Neuronal stem cell (in vitro differentiated cells): ENCODE data around the gene DCLK2.

Source experiments
- DNase-seq: peaks from one replicate; pipeline ENCODE4 v3.0.0-alpha.2; 2013; ENCODE audit warnings: low spot score
- H2AFZ ChIP-seq: one replicate; pipeline ENCODE4 v1.6.1; 2013; ENCODE audit warnings: mild to moderate bottlenecking, low read length, inconsistent platforms
- H2AK5ac ChIP-seq: 2 replicates; pipeline ENCODE4 v1.6.1; 2013; ENCODE audit warnings: low read depth, mild to moderate bottlenecking, inconsistent platforms, low read length, moderate library complexity, mixed read lengths
- H2BK120ac ChIP-seq: 2 replicates; pipeline ENCODE4 v1.6.1; 2013; ENCODE audit warnings: low read depth, mild to moderate bottlenecking, inconsistent platforms, low read length, moderate library complexity, mixed read lengths
- H2BK12ac ChIP-seq: one replicate; pipeline ENCODE4 v1.6.1; 2013; ENCODE audit warnings: low read length, inconsistent platforms
- H2BK15ac ChIP-seq: 2 replicates; pipeline ENCODE4 v1.6.1; 2013; ENCODE audit warnings: mild to moderate bottlenecking, low read length, inconsistent platforms, mixed read lengths
- H2BK5ac ChIP-seq: one replicate; pipeline ENCODE4 v1.6.1; 2013; ENCODE audit warnings: inconsistent platforms, mild to moderate bottlenecking, low read length, moderate library complexity
- H3K14ac ChIP-seq: one replicate; pipeline ENCODE4 v1.6.1; 2013; ENCODE audit warnings: low read length, inconsistent platforms
- H3K18ac ChIP-seq: 2 replicates; pipeline ENCODE4 v1.6.1; 2013; ENCODE audit warnings: low read length, inconsistent platforms
- H3K23ac ChIP-seq: 2 replicates; pipeline ENCODE4 v1.6.1; 2013; ENCODE audit warnings: low read depth, mild to moderate bottlenecking, mixed read lengths, low read length, inconsistent platforms; ENCODE audit not compliant: poor library complexity
- H3K27ac ChIP-seq: replicated peaks from 3 replicates; pipeline ENCODE4 v1.5.1; 2013; ENCODE audit warnings: low read length, inconsistent platforms
- H3K27me3 ChIP-seq, 3 experiments: 2 replicates each; pipeline ENCODE4 v1.6.1; 2013; ENCODE audit warnings: low read length in 3 of 3, mild to moderate bottlenecking in 2 of 3, inconsistent platforms in 1 of 3, low read depth in 1 of 3, mixed read lengths in 1 of 3, moderate library complexity in 1 of 3; ENCODE audit not compliant: control insufficient read depth in 3 of 3, insufficient read depth in 3 of 3
- H3K36me3 ChIP-seq, 2 donors: replicated peaks in 1 of 2; 2 replicates each; pipeline ENCODE4 v1.6.1; 2013; ENCODE audit warnings: low read length in 2 of 2; ENCODE audit not compliant: control insufficient read depth in 2 of 2, insufficient read depth in 2 of 2
- H3K4ac ChIP-seq: 2 replicates; pipeline ENCODE4 v1.6.1; 2013; ENCODE audit warnings: inconsistent platforms, mild to moderate bottlenecking, low read length, moderate library complexity
- H3K4me1 ChIP-seq, 2 donors: 1 replicate in 1 of 2; 2 replicates in 1 of 2; pipeline ENCODE4 v1.6.1; 2013; ENCODE audit warnings: low read length in 2 of 2, low read depth in 1 of 2; ENCODE audit not compliant: control insufficient read depth in 2 of 2, insufficient read depth in 1 of 2
- H3K4me2 ChIP-seq: one replicate; pipeline ENCODE4 v1.6.1; 2013; ENCODE audit warnings: mild to moderate bottlenecking, low read length, inconsistent platforms; ENCODE audit not compliant: insufficient read depth, poor library complexity, severe bottlenecking
- H3K4me3 ChIP-seq, 2 donors: 2 replicates each; pipeline ENCODE4 v1.5.1; 2013; ENCODE audit warnings: low read length in 2 of 2, mild to moderate bottlenecking in 2 of 2, inconsistent platforms in 1 of 2, moderate library complexity in 1 of 2
- H3K79me1 ChIP-seq: one replicate; pipeline ENCODE4 v1.6.1; 2013; ENCODE audit warnings: low read depth, mild to moderate bottlenecking, inconsistent platforms, low read length, moderate library complexity
- H3K9ac ChIP-seq: one replicate; pipeline ENCODE4 v1.6.1; 2013; ENCODE audit warnings: mild to moderate bottlenecking, low read depth, low read length, inconsistent platforms; ENCODE audit not compliant: poor library complexity
- H3K9me3 ChIP-seq, 2 donors: replicated peaks in 1 of 2; 2 replicates each; pipeline versions ENCODE3 to v1.6.1; 2013; ENCODE audit warnings: low read length in 2 of 2, mild to moderate bottlenecking in 2 of 2, inconsistent platforms in 1 of 2, low read depth in 1 of 2, mixed read lengths in 1 of 2, moderate library complexity in 1 of 2; ENCODE audit not compliant: control insufficient read depth in 2 of 2, insufficient read depth in 1 of 2
- H4K8ac ChIP-seq: one replicate; pipeline ENCODE4 v1.6.1; 2013; ENCODE audit warnings: low read depth, mild to moderate bottlenecking, inconsistent platforms, low read length, moderate library complexity
- H4K91ac ChIP-seq: one replicate; pipeline ENCODE4 v1.6.1; 2013; ENCODE audit warnings: low read length, low read depth, mild to moderate bottlenecking, inconsistent platforms; ENCODE audit not compliant: poor library complexity
- WGBS, 2 donors: extraction: QIAGEN DNeasy Blood & Tissue Kit; methylation state at CpG; one replicate each; pipeline ENCODE4 v1.1.7; 2013; ENCODE audit warnings: missing lambda C conversion rate in 2 of 2, mixed read lengths in 1 of 2; ENCODE audit not compliant: insufficient read length in 2 of 2, insufficient replicate concordance in 1 of 2; ENCODE audit errors: extremely low coverage in 2 of 2; 5-methylcytosine and 5-hydroxymethylcytosine counted together

Gene DCLK2

DNA sequence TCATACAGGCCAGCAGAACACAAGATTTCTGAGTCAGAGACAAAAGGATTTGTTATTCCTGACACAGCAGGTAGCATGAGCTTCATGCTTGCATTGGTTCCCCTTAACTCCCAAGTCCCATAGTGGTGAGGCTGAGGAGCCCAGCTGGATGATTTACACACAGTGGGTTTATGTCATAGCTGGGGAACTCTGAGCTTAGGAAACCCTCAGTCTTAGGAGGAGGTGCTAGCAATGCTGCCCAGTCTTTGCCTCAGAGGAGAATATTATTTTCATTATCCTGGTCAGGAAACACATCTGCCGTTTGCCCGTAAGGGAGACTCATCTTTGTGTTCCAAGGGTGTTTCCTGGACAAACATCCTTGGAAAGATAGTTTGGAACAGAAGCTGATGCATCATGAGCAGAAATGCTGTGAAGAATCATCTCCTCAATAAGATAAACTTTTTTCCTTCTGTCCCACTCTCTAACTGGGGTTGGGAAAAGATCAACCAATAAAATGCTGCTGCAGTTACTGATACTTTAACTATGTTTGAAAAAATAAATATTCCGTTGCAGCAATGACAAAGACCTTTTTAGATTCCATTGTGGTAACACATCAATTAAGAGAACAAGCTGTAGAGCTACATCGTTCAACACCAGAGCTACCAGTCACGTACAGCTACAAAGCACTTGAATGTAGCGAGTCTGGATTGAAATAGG is 146.8 kb downstream of the DCLK2 start:
- no peak overlapping the region for H4K8ac ChIP-seq
- no peak overlapping the region for H2BK12ac ChIP-seq
- H3K4me1 ChIP-seq, result peaks cover 0 to 3% of the 10 kb centered on the region in 2 donors
- peaks cover 1 to 62% of the 10 kb centered on the region in 2 donors for H3K36me3 ChIP-seq
- no peak overlapping the region for H2BK5ac ChIP-seq
- no peak overlapping the region for H3K4me2 ChIP-seq
- H3K27ac ChIP-seq, result no peak overlapping the region
- H3K23ac ChIP-seq, result no peak overlapping the region
- no CpG with 5 or more reads among the region's 6 CpGs for WGBS, 2 donors
- H2AFZ ChIP-seq, result no peak overlapping the region
- H3K27me3 ChIP-seq, result no peaks in the 10 kb centered on the region
- H3K18ac ChIP-seq, result no peak overlapping the region
- H3K9me3 ChIP-seq, result no peaks in the 10 kb centered on the region
- H2BK120ac ChIP-seq, result no peak overlapping the region
- H3K9ac ChIP-seq, result no peak overlapping the region
- no peak overlapping the region for H2BK15ac ChIP-seq
- H4K91ac ChIP-seq, result no peak overlapping the region
- no peak overlapping the region for H3K4me3 ChIP-seq
- no peak overlapping the region for H3K4ac ChIP-seq
- H3K79me1 ChIP-seq, result no peaks in the 10 kb centered on the region
- no peak overlapping the region for H2AK5ac ChIP-seq
- no peak for DNase-seq
- no peak overlapping the region for H3K14ac ChIP-seq

DNA sequence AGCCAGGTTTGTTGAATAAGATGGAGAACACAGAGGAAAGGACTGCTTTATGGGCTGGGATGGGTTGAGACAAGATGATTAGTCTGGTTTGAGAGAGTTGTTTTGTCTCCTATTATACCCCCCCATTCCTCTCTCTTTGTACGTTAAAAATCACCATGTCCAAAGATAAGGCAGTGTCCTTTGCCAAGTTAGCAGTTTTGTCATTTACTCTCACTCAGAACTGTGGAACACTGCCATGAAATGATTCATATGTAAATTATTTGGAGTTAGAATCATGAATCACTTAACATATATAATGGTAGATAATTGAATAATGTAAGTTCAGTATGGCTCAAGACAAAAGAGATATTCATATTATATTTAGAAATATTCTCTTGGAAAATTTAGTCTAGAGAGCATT is 151.3 kb downstream of the DCLK2 start:
- no CpG with 5 or more reads among the region's 1 CpG for WGBS, 2 donors

DNA sequence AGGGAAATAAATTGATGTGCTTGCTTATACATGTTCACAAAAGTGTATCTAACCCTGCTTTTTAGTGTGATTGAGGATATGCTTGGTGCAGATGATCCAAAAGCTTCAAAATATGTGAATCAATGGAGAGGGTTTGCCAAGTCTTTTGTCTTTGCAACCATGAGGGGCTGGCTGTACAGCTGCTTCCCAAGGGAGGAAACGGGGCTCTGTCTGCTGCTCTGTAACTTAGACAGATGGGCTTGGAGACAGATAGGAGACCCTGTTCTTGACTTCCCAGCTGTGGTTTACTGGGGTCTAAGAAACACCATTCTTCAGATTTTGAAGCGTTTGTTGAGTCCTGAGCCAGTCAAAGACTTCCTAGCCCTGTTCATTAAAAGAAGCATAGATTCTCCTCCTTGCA is 152.3 kb downstream of the DCLK2 start:
- Histone ChIP-seq H3K23ac (no peak overlapping the region), H3K4me3 (no peak overlapping the region), H3K18ac (no peak overlapping the region), H3K36me3 (peaks cover 3 to 77% of the 10 kb centered on the region in 2 donors), H3K9ac (no peak overlapping the region), H3K4ac (no peak overlapping the region), H3K9me3 (no peaks in the 10 kb centered on the region), H2BK12ac (no peak overlapping the region), H3K14ac (no peak overlapping the region), H2BK5ac (no peak overlapping the region), H4K91ac (no peak overlapping the region), H3K4me2 (no peak overlapping the region), H3K4me1 (peaks cover 0 to 2% of the 10 kb centered on the region in 2 donors), H2AFZ (no peak overlapping the region), H2AK5ac (no peak overlapping the region), H2BK120ac (no peak overlapping the region), H3K79me1 (no peaks in the 10 kb centered on the region), H4K8ac (no peak overlapping the region), H3K27me3 (no peaks in the 10 kb centered on the region), H3K27ac (no peak overlapping the region), H2BK15ac (no peak overlapping the region)
- DNase-seq, result no peak
- no CpG with 5 or more reads among the region's 2 CpGs for WGBS, 2 donors

More for the DNA sequence above, 151.3 kb downstream of the DCLK2 start:
- Histone ChIP-seq H2BK5ac (no peak overlapping the region), H4K91ac (no peak overlapping the region), H3K4me2 (no peak overlapping the region), H2BK120ac (no peak overlapping the region), H3K27ac (no peak overlapping the region), H2BK15ac (no peak overlapping the region), H3K14ac (no peak overlapping the region), H4K8ac (no peak overlapping the region), H3K18ac (no peak overlapping the region), H3K4me3 (no peak overlapping the region), H3K9ac (no peak overlapping the region), H2AK5ac (no peak overlapping the region), H3K36me3 (peaks cover 3 to 77% of the 10 kb centered on the region in 2 donors), H3K27me3 (no peaks in the 10 kb centered on the region), H3K23ac (no peak overlapping the region), H3K4ac (no peak overlapping the region), H2BK12ac (no peak overlapping the region), H3K9me3 (no peaks in the 10 kb centered on the region), H3K4me1 (peaks cover 0 to 5% of the 10 kb centered on the region in 2 donors), H3K79me1 (no peaks in the 10 kb centered on the region), H2AFZ (no peak overlapping the region)
- no peak for DNase-seq

DNA sequence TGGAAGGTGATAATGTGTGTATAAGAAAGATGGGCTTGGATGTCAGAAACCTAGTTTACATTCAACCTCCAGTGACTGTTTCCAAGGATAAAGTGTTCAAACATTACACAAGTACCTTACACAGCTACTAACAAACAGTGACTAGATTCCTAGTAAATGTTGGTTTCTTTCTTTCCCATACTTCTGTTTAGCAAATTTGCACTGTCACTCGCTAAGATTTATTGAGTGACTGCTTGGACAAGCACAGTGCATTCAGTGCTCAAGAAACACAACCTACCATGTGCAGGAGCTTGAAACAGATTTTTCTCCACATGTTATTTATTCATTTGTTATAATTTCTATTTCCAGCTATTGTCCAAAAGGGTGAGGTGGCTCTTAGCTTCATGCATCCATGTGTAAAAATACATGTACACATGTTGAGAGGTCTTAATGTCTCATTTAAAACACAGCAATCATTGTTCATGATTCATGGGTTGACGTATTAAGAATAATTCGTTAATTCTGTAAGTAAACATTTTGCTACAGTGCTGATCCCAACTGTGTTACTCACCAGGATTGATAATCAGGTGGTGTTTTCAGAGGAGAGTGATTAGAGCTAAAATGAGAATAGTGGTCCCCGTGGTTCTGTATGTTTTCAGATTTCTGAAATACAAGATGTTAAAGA is 153.0 kb downstream of the DCLK2 start:
- no peaks in the 10 kb centered on the region for H3K79me1 ChIP-seq
- H3K4me3 ChIP-seq, result no peak overlapping the region
- no CpG with 5 or more reads among the region's 4 CpGs for WGBS, 2 donors
- H3K9me3 ChIP-seq, result no peaks in the 10 kb centered on the region
- no peak overlapping the region for H2BK120ac ChIP-seq
- no peak overlapping the region for H3K9ac ChIP-seq
- H2AFZ ChIP-seq, result no peak overlapping the region
- no peak overlapping the region for H2BK15ac ChIP-seq
- no peak overlapping the region for H2BK5ac ChIP-seq
- peaks cover 5 to 8% of the 10 kb centered on the region in 2 donors for H3K4me1 ChIP-seq
- H3K18ac ChIP-seq, result no peak overlapping the region
- no peaks in the 10 kb centered on the region for H3K27me3 ChIP-seq
- no peak overlapping the region for H4K91ac ChIP-seq
- no peak for DNase-seq
- no peak overlapping the region for H3K23ac ChIP-seq
- H3K4me2 ChIP-seq, result no peak overlapping the region
- no peak overlapping the region for H3K4ac ChIP-seq
- no peak overlapping the region for H4K8ac ChIP-seq
- no peak overlapping the region for H2AK5ac ChIP-seq
- peaks cover 3 to 70% of the 10 kb centered on the region in 2 donors for H3K36me3 ChIP-seq
- H3K14ac ChIP-seq, result no peak overlapping the region
- H3K27ac ChIP-seq, result no peak overlapping the region
- H2BK12ac ChIP-seq, result no peak overlapping the region
